Measurements from ENCODE around the gene PCDH9. TPM values are rescaled to one million over a fixed set of nuclear protein-coding genes. Genes with fewer than 3 reads are reported as not detected.

Gene PCDH9
- total RNA-seq, 4 donors from 2014 or later: 2.8 to 22.4 (median 12.9) TPM

GRCh38 chr13:66849706-66850105, 380.4 kb downstream of the PCDH9 start:
- Histone ChIP-seq H3K4me1 (no peaks in the 10 kb centered on the region), H3K27me3 (no peaks in the 10 kb centered on the region), H3K9me3 (no peaks in the 10 kb centered on the region), H3K27ac (no peak overlapping the region), H3K36me3 (no peaks in the 10 kb centered on the region), H3K4me3 (replicated peaks in 1 of 3) (no peak overlapping the region)
- intact Hi-C loops (cut with DNase I): no loop called here
- no peak for DNase-seq
- no peak for TF ChIP-seq POLR2A (IDR thresholded peaks at IDR 0.05)
- TF ChIP-seq CTCF (IDR thresholded peaks at IDR 0.05): no peak
- WGBS, 2 donors: 81 to 86% methylated on average over 4 of the region's 4 CpGs

- Histone ChIP-seq H3K4me1 (no peaks in the 10 kb centered on the region), H3K27ac (no peak overlapping the region), H3K27me3 (no peaks in the 10 kb centered on the region), H3K9me3 (no peaks in the 10 kb centered on the region), H3K36me3 (no peaks in the 10 kb centered on the region), H3K4me3 (replicated peaks in 1 of 3) (no peak overlapping the region)
- intact Hi-C loops (cut with DNase I): no loop called here
- WGBS, 2 donors: 94 to 96% methylated on average over 6 of the region's 6 CpGs
- TF ChIP-seq CTCF (IDR thresholded peaks at IDR 0.05): no peak
- TF ChIP-seq POLR2A (IDR thresholded peaks at IDR 0.05): no peak
- DNase-seq: no peak
Measured at GRCh38 chr13:66847541-66847940, 382.6 kb downstream of the PCDH9 start.

GRCh38 chr13:66845393-66845792, 384.7 kb downstream of the PCDH9 start:
- Histone ChIP-seq H3K36me3 (no peaks in the 10 kb centered on the region), H3K4me3 (replicated peaks in 1 of 3) (no peak overlapping the region), H3K9me3 (no peaks in the 10 kb centered on the region), H3K4me1 (no peaks in the 10 kb centered on the region), H3K27ac (no peak overlapping the region), H3K27me3 (no peaks in the 10 kb centered on the region)
- intact Hi-C loops (cut with DNase I): no loop called here
- no peak for DNase-seq
- TF ChIP-seq CTCF (IDR thresholded peaks at IDR 0.05): no peak
- no peak for TF ChIP-seq POLR2A (IDR thresholded peaks at IDR 0.05)
- WGBS, 2 donors: 87 to 96% methylated on average over 7 of the region's 10 CpGs

GRCh38 chr13:66844933-66845332, 385.2 kb downstream of the PCDH9 start:
- H3K27ac ChIP-seq: no peak overlapping the region
- H3K27me3 ChIP-seq: no peaks in the 10 kb centered on the region
- no peak overlapping the region for H3K4me3 ChIP-seq (replicated peaks in 1 of 3)
- no peak for DNase-seq
- no peaks in the 10 kb centered on the region for H3K4me1 ChIP-seq
- TF ChIP-seq POLR2A (IDR thresholded peaks at IDR 0.05): no peak
- no peak for TF ChIP-seq CTCF (IDR thresholded peaks at IDR 0.05)
- intact Hi-C loops (cut with DNase I): no loop called here
- H3K9me3 ChIP-seq: no peaks in the 10 kb centered on the region
- 88 to 89% methylated on average over 6 of the region's 7 CpGs for WGBS, 2 donors
- no peaks in the 10 kb centered on the region for H3K36me3 ChIP-seq

- no peaks in the 10 kb centered on the region for H3K9me3 ChIP-seq
- intact Hi-C loops (cut with DNase I): no loop called here
- H3K4me1 ChIP-seq: no peaks in the 10 kb centered on the region
- H3K36me3 ChIP-seq: no peaks in the 10 kb centered on the region
- 52 to 53% methylated on average over 2 of the region's 2 CpGs for WGBS, 2 donors
- no peak overlapping the region for H3K27ac ChIP-seq
- H3K4me3 ChIP-seq (replicated peaks in 1 of 3): no peak overlapping the region
- no peaks in the 10 kb centered on the region for H3K27me3 ChIP-seq
- no peak for DNase-seq
- TF ChIP-seq CTCF (IDR thresholded peaks at IDR 0.05) (no peak), POLR2A (IDR thresholded peaks at IDR 0.05) (no peak)
Measured at GRCh38 chr13:66842766-66843165, 387.4 kb downstream of the PCDH9 start.

Measured in thyroid gland (tissue), 4 donors.